Small intestine (tissue), 7 donors: ENCODE measurements around the gene SERPINB3. TPM values are rescaled to one million over a fixed set of nuclear protein-coding genes. Genes with fewer than 3 reads are reported as not detected.
A peak's percentile ranks its signal among the peaks of the same experiment; 100 is the strongest.

Experiments used
- DNase-seq, 2 donors: peaks; one replicate each; pipeline versions ENCODE4 v3.0.0 to v3.0.0-alpha.2; 2013
- FAIRE-seq: peaks from 2 replicates; lab custom pipeline; 2012; peaks lifted over from hg19 to GRCh38; lab: Jason Lieb, UNC
- H3K27ac ChIP-seq, 3 donors: one replicate each; pipeline ENCODE4 v1.5.1; 2013; ENCODE audit warnings: low read length in 2 of 3, mild to moderate bottlenecking in 2 of 3, control low read depth in 1 of 3, inconsistent platforms in 1 of 3, low read depth in 1 of 3, moderate library complexity in 1 of 3
- H3K27me3 ChIP-seq, 3 donors: one replicate each; pipeline ENCODE4 v1.6.1; 2013; ENCODE audit warnings: low read length in 3 of 3, inconsistent platforms in 1 of 3; ENCODE audit not compliant: control insufficient read depth in 3 of 3, insufficient read depth in 3 of 3
- H3K36me3 ChIP-seq, 3 donors: one replicate each; pipeline ENCODE4 v1.6.1; 2013; ENCODE audit warnings: low read length in 3 of 3, inconsistent platforms in 1 of 3, low read depth in 1 of 3, mild to moderate bottlenecking in 1 of 3, moderate library complexity in 1 of 3; ENCODE audit not compliant: control insufficient read depth in 3 of 3, insufficient read depth in 2 of 3
- H3K4me1 ChIP-seq, 3 donors: one replicate each; pipeline ENCODE4 v1.6.1; 2013; ENCODE audit warnings: low read length in 2 of 3, inconsistent platforms in 1 of 3, low read depth in 1 of 3, mild to moderate bottlenecking in 1 of 3, moderate library complexity in 1 of 3; ENCODE audit not compliant: control insufficient read depth in 3 of 3, insufficient read depth in 2 of 3
- H3K4me3 ChIP-seq, 3 donors: one replicate each; pipeline ENCODE4 v1.5.1; 2013; ENCODE audit warnings: low read length in 3 of 3, control low read depth in 1 of 3, inconsistent platforms in 1 of 3, low read depth in 1 of 3, mild to moderate bottlenecking in 1 of 3, moderate library complexity in 1 of 3
- H3K9me3 ChIP-seq, 2 donors: one replicate each; pipeline ENCODE4 v1.6.1; 2013; ENCODE audit warnings: low read depth in 1 of 2, low read length in 1 of 2; ENCODE audit not compliant: control insufficient read depth in 2 of 2, insufficient read depth in 1 of 2
- WGBS, 3 donors: extraction: QIAGEN DNeasy Blood & Tissue Kit; methylation state at CpG; one replicate each; pipeline ENCODE4 v1.1.7; 2013; 5-methylcytosine and 5-hydroxymethylcytosine counted together
- polyA plus RNA-seq, 4 donors: library from polyadenylated mRNA; stranded (reverse) in 3 of 4; unstranded in 1 of 4; fragments of 200-250 nt in 3 of 4; fragments of 120-200 nt in 1 of 4; gene quantifications; one replicate each; pipeline versions ENCODE4 v1.2.1 to v1.2.3, GENCODE V29; 2013
- donor health status: healthy with polysubstance abuse.
- donor health status: control.
- donor health status: control.
- donor health status: Bipolar disorder and iron deficiency.
- donor health status: healthy.

The SERPINB3 gene
- polyA plus RNA-seq, 4 donors, result 0.06 to 0.81 TPM; not detected in 2

DNA sequence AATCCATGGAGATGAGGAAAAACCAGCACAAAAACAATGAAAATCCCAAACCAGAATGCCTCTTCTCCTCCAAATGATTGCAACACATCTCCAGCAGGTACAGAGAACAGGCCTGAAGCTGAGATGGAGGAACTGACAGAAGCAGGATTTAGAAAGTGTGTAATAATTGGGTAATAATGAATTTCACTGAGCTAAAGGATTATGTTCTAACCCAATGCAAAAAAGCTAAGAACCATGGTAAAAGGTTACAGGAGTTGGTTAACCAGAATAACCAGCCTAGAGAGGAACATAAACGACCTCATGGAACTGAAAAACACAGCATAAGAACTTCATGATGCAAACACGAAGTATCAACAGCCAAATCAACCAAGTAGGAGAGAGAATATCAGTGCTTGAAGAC, 27.4 kb upstream of the SERPINB3 start:
- no peak overlapping the region for H3K27ac ChIP-seq
- no peaks in the 10 kb centered on the region for H3K27me3 ChIP-seq
- H3K36me3 ChIP-seq, result no peaks in the 10 kb centered on the region
- H3K4me3 ChIP-seq, result no peak overlapping the region
- 25 to 56% (median 34%) methylated on average over 2 of the region's 2 CpGs for WGBS, 3 donors
- FAIRE-seq, result no peak
- H3K9me3 ChIP-seq, result no peaks in the 10 kb centered on the region
- H3K4me1 ChIP-seq, result peaks cover 0 to 2% (median 0%) of the 10 kb centered on the region in 3 donors
- no peak for DNase-seq

DNA sequence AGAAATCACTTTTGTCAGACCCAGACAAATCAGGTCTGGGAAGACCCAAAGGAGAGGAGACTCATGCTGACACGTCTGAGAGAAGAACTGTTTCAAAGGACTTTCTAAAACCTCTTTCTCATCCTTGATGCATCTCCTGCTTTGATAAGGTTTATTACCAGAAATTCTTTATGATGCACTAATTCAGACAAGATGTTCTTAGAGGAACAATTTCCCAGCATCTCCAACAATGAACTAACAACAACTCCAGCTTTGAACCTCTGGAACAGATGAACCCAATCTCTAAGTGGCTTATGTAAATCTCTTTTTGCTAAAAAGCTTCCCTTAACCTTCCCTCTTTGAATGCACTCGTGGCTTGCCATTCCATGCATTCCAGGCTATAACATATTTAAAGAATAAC, 25.2 kb upstream of the SERPINB3 start:
- Histone ChIP-seq H3K4me3 (no peak overlapping the region), H3K9me3 (no peaks in the 10 kb centered on the region), H3K4me1 (peaks cover 0 to 16% (median 0%) of the 10 kb centered on the region in 3 donors), H3K27me3 (no peaks in the 10 kb centered on the region), H3K27ac (no peak overlapping the region), H3K36me3 (no peaks in the 10 kb centered on the region)
- FAIRE-seq (no peak), DNase-seq (no peak)
- WGBS, 3 donors, result 38 to 52% (median 49%) methylated on average over 2 of the region's 2 CpGs

DNA sequence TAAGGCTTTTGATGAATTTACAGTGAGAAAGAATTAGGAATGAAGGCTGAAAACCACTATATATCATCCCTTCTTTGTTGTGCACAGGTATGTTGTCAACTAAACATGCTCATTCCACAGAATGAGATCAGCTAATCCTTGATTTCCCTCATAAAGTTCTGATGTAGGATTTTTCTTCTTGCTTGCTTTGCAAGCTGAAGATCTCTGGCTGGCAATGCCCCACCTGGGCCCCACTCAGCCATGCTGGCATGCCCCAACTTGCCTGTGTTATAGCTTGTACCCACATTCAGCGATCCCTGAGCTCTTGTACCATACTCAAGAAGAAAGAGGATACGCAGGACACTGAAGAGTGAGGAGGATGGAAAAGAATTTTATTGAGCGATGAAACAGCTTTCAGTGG, 23.0 kb upstream of the SERPINB3 start:
- Histone ChIP-seq H3K27ac (no peak overlapping the region), H3K4me3 (no peak overlapping the region), H3K27me3 (no peaks in the 10 kb centered on the region), H3K9me3 (no peaks in the 10 kb centered on the region), H3K4me1 (peaks cover 0 to 21% (median 0%) of the 10 kb centered on the region in 3 donors), H3K36me3 (no peaks in the 10 kb centered on the region)
- no peak for DNase-seq
- FAIRE-seq, result no peak
- 92 to 99% (median 97%) methylated on average over 3 of the region's 3 CpGs for WGBS, 3 donors

DNA sequence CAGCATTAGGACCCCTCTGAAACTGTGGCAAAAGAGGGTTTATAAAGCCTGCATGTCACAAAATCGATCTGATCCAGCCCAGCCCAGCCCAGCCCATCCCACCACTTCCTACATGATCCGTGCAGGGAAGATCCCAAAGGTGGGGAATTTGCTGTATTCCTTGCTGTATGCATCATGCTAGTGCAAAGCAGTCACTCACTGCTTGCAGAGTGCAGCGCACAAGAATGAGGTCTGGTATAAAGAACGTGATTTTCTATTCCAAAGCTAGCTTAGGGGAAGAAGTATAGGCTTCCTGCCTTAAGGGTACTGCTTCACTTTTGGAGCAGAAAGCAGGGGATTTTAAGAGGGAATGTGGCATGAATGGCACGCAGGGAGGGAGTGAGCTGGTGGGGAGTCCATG, 22.2 kb upstream of the SERPINB3 start:
- FAIRE-seq (no peak), DNase-seq (no peak)
- Histone ChIP-seq H3K27me3 (no peaks in the 10 kb centered on the region), H3K36me3 (no peaks in the 10 kb centered on the region), H3K9me3 (no peaks in the 10 kb centered on the region), H3K4me1 (peaks cover 0 to 21% (median 0%) of the 10 kb centered on the region in 3 donors), H3K27ac (no peak overlapping the region), H3K4me3 (no peak overlapping the region)
- WGBS, 3 donors, result 59 to 71% (median 66%) methylated on average over 5 of the region's 5 CpGs

DNA sequence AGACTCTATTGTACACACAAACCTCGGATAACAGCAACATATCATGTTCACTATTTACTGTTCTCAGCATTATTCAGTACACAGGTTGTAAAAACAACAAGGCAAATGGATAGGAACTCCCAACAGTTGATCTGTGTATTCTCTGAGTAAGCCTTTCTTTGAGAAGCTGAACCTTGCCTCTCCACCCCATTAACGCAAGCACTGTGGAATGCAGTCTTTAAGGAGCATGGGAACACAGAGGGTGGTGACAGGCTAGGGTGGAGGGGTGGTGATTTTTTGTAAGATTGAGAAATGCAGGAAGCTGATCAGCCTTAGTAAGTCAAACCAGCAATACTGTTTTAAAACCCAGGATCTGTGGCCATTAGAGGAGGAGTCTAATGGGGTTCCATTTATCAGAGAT, 21.5 kb upstream of the SERPINB3 start:
- no peaks in the 10 kb centered on the region for H3K36me3 ChIP-seq
- H3K4me1 ChIP-seq, result peaks cover 0 to 21% (median 0%) of the 10 kb centered on the region in 3 donors
- H3K27ac ChIP-seq, result peak overlapping the region in 1 of 3 donors; percentile 79
- FAIRE-seq (no peak), DNase-seq (peak in 1 of 2 donors; percentile 74)
- no peak overlapping the region for H3K4me3 ChIP-seq
- no peaks in the 10 kb centered on the region for H3K27me3 ChIP-seq
- H3K9me3 ChIP-seq, result no peaks in the 10 kb centered on the region
- WGBS, 3 donors, result 14 to 25% (median 19%) methylated on average over 2 of the region's 2 CpGs

DNA sequence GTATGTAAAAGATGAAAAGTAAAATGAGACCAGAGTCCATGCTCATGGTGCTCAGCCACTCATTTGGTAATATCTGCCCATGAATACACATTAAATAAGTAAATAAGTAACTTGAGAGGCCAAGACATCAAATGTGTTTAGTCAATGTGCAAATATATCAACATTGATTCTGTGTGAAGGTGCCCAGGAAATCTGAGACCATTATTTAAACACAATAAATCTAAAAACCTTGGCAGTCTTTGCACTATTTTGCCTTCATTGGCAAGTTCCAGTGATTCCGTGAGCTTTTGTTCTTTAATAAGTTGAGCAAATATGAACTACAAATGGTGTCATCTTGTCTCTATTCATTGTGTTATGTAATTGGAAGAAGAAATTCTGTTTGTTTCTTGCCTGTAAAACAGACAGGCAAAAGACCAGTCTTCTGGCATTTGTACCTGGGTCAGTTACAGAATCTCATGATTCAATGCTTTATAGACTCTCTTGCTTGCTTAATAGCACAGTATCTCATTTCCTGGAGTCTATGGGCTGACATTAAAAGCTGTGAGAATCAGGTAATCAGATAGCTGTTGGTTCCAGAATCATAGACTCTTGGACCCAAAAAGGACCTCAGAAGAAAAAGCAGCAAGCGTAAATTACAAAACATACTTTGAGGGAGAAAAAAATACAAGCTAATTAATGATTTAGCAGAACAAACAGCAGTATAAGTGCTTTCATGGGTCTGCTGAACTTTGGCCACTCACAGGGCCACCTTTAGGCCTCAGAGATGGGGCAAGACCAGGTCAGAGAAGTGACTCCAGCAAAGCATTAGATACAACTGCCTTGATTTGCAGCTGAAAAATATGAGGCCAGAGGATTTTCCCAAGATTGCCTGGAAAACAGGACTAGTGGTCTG, 20.0 kb upstream of the SERPINB3 start:
- Histone ChIP-seq H3K27me3 (no peaks in the 10 kb centered on the region), H3K36me3 (no peaks in the 10 kb centered on the region), H3K27ac (peak overlapping the region in 1 of 3 donors; percentile 79), H3K9me3 (no peaks in the 10 kb centered on the region), H3K4me3 (no peak overlapping the region), H3K4me1 (peaks cover 0 to 21% (median 0%) of the 10 kb centered on the region in 3 donors)
- DNase-seq (peak in 1 of 2 donors; percentile 76), FAIRE-seq (no peak)
- WGBS, 3 donors, result 48 to 77% (median 64%) methylated on average over 2 of the region's 2 CpGs

DNA sequence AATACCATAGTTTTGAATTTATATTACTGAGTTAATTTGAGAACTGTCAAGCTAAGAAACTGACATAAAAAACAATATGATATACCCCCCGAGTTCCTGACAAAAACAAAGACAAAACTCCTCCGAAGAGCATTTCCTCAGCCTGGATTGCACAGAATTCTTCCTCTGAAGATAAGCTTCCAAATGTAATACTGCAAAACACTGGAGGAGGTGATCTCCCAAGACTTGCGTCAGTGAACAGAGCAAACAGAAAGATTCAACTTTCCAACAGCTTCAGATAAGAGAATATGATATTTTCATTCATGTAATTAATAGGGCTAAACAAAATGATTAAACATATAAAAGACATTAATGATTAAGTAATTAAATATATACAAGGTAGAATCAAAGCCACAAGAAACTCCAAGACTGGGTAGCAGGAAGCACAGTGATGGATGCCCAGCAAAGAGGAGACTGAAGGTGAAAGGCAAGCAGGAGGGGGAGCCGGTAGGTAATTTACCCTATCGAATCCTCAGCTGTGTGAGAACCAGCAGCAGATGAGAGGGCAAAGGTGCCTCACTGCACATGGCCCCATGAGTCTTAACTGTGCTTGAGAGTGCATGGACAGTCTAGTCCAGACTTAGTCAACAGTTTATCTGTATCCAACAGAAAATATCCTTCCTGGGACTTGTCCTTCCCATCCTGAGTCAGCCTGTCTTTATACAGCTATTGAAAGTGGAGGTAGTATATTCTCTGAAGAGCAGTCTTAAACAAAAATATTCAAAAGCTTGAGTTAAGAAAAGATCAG, 18.3 kb upstream of the SERPINB3 start:
- H3K36me3 ChIP-seq, result no peaks in the 10 kb centered on the region
- FAIRE-seq (no peak), DNase-seq (peak in 1 of 2 donors; percentile 15)
- WGBS, 3 donors, result 61 to 73% (median 67%) methylated on average over 5 of the region's 5 CpGs
- H3K27ac ChIP-seq, result peak overlapping the region in 1 of 3 donors; percentile 0
- no peaks in the 10 kb centered on the region for H3K9me3 ChIP-seq
- no peak overlapping the region for H3K4me3 ChIP-seq
- H3K27me3 ChIP-seq, result no peaks in the 10 kb centered on the region
- H3K4me1 ChIP-seq, result peaks cover 0 to 21% (median 0%) of the 10 kb centered on the region in 3 donors

DNA sequence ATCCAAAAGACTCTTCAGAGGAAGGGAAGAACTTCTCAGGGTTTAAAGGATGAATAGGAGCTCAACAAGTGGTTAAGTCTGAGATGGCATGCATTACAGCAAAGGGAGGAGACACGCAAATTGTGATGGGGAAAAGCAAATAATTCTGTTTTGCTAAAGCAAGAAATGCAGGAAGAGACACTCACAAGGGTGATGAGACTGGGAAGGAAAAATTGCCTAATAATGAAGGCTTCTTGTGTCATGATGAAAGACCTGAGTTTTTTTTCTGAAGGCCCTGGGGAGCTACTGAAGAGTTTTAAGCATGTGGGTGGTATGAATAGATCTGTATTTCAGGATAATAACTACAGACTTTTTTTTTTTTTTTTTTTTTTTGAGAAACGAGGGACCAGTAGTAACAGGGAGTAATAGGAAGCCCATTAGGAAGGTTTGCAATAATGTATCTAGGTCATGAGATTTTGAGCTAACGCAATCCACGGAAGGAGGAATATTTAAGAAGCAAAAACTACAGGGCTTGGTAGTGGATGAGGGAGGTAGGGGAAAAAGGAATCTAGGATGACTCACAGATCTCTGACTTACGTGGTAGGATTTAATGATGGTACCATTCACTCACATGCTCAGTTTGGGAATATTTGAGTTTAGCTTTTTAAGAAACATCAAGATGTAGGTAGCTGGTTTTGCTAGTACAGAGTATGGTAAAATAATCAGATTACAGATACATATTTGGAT, 16.0 kb upstream of the SERPINB3 start:
- no peaks in the 10 kb centered on the region for H3K9me3 ChIP-seq
- 63 to 66% (median 66%) methylated on average over 5 of the region's 5 CpGs for WGBS, 3 donors
- no peaks in the 10 kb centered on the region for H3K36me3 ChIP-seq
- H3K4me3 ChIP-seq, result no peak overlapping the region
- DNase-seq (no peak), FAIRE-seq (no peak)
- no peaks in the 10 kb centered on the region for H3K27me3 ChIP-seq
- H3K27ac ChIP-seq, result no peak overlapping the region
- H3K4me1 ChIP-seq, result peaks cover 0 to 11% (median 0%) of the 10 kb centered on the region in 3 donors
